Activated CD8-positive, alpha-beta memory T cell treated with anti-CD3 and anti-CD28 coated beads, Interleukin-2, amount 50 U/mL, for 4 hours (primary cell): ENCODE measurements around the gene GRIA2.
"Not testable (repeated sequence)": the region's sequence is repeated elsewhere in the genome, so short reads cannot be mapped to it uniquely, and the experiment has no call there.

ENCODE experiments used
- DNase-seq: peaks from one replicate; pipeline ENCODE4 v3.0.0-alpha.2; 2020

The GRIA2 gene

GRCh38 chr4:157220371-157220881 lies at the start of gene GRIA2:
GRIA2 (plus strand) TSS chr4:157220728; CDS start chr4:157221043, 315 bp downstream.
- DNase-seq, result no peak

DNA sequence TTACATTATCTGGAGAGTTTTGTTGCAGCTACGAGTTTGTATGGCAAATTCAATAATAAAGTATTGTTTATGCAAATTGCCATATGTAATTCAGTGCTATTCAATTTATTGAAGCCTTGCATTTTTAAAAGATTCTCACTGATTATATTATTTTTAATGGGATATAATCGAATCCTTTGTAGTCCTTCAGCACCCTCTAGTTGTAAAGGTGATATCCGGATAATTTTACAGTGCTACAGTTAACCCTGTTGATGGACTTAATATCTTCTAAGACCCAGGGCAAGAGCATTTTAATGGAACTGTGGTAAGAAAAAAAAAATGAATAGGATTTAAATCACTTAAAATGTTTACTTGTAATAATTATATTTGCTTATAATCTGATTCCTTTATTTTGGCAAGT lies 48.5 kb upstream of the GRIA2 start:
- no peak for DNase-seq

- not testable (repeated sequence) for DNase-seq
Observed at GRCh38 chr4:157180268-157180667, 40.3 kb upstream of the GRIA2 start.

- no peak for DNase-seq
Observed at GRCh38 chr4:157184300-157184699, 36.2 kb upstream of the GRIA2 start.

DNA sequence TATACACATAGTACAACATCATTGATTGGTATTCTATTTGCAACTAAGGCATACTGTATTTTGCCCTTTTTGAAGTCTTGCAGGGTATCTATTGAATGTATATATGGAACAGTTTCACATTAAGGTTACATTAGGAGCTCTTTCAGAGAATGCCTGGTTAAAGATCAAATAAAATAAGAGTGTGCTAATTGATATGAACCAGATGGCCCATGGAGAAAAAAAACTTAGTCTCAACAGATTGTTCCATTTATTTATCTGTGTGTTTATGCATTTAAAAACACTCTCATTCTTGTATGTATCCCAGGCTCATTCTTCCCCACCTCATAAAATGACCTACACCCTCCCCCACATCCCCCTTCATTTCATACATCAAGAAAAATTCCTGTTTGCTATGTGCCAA lies 35.2 kb upstream of the GRIA2 start:
- DNase-seq, result no peak

GRCh38 chr4:157195374-157195773 lies 25.2 kb upstream of the GRIA2 start:
- DNase-seq, result no peak

DNA sequence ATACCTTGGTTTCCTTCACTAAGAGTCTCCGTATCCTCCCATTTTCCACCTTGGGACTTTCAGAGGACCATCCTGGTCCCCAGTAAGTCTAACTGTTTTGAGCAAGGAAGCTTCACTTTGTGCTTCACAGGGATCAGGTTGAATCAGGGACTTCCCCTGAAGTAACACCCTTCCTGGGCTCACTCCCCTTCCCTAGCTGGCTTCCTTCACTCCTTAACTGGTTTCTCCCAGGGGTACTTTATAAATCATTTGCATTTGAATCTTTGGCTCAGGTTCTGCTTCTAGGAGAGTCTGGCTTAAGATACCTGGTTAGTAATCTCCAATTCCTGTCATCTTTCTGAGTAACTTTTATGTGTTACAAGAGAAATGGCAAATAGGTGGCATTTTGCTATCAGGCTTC lies 24.5 kb upstream of the GRIA2 start:
- DNase-seq, result no peak

DNA sequence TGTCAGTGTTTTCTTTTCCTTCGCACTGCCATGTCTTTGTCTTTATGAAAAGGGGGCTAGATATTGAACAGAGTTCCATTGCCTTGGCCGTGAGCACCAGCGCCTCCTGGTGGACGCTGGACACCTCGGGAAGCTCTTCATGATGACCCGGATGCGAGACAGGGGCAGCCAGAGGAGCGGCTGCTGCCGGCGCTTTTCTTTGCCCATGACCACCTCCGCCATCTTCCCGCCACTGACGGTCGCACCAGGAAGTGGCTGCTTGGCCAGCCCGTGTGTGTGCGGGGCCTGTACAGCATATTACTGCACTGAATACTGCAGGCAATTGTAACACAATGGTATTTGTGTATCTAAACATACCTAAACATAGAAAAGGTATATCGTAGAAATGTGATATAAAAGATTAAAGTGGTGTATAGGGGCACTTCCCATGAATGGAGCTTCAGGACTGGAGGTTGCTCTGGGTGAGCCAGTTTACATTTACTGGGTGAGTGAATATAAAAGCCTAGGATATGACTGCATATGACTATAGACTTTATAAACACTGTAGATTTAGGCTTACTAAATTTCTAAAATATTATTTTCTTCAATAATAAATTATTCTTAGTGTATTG lies 15.8 kb upstream of the GRIA2 start:
- DNase-seq, result no peak

DNA sequence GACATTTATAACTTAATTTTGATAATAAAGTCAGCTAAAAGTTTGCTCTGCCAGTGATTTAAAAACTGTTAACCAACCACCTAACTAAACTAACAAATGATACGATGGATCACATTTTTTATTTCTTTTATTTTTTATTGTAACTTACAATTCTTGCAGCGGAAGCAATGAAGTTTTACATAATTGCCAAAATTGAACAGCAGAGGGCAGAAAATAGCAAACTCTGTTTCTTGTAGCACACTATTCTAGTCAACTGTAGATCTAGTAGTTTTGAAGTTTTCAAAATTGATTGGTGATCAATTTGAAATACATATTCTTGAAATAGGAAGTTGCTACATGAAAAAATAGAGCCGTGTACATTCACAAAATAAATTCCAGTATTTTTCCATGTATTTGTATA lies 2.8 kb upstream of the GRIA2 start:
- no peak for DNase-seq

- no peak for DNase-seq
Observed at GRCh38 chr4:157219711-157220370, 687 bp upstream of the GRIA2 start.

GRCh38 chr4:157221426-157221894 lies 932 bp downstream of the GRIA2 start:
- no peak for DNase-seq

DNA sequence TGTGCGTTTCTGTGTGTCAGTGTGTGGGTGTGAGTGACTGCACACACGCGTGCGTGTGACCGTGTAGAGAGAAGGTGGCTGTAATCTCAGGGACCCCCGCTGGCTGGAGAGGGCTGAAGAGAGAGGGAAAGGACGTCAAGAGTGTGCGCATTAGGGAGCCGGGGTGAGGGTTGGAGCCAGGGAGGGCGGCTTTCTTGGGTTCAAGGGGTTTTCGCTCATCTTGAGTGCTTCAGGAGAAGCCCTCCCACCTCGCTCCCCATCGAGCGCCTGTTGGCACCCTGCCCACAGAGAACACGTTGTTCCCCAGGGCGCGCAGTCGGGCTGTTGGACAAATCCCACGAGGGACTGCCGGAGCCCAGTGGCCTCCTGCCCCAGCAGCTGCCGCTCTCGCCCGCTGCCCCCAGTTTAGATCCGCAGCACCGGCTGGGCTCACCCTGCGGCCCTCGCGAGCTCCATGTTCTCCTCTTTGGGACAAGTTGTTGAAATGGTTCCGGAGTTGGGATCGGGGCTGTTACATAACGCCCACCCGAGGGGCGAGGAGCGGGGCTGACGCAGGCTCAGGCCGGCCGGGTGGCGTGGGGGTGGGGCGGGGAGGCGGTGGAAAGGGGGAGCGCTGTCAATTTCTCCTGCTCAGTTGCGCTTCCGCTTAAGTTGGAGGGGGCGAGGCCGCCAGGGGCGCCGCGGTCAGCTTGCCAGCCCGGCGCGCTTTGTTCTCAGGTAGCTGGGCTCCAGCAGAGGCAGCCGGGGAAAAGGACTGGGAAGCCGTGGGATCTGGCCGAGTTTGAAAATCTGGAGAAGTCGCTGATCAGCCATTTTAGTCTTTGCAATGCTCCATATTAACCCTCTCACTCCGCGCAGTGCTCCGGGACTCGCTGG lies 1.6 kb downstream of the GRIA2 start:
- DNase-seq, result no peak

- DNase-seq, result no peak
Observed at GRCh38 chr4:157222771-157223160, 2.2 kb downstream of the GRIA2 start.

DNA sequence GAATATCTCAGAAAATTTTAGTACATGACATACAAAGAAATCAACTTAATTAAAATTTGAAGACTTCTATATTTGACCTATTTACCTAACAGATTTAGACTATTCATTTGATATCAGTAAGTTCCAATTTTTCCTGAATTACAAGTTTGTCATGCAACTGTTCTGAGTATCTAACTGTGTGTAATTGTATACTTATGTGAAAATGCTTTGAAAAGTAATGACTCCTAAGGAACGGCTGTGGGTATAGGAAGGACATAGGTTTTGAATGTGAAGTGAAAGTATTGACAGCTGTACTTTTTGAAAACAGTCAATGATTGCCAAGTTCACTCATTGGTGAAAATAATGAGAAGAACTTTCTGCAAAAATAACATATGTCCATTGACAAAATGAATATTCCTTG lies 2.9 kb downstream of the GRIA2 start:
- DNase-seq, result no peak

DNA sequence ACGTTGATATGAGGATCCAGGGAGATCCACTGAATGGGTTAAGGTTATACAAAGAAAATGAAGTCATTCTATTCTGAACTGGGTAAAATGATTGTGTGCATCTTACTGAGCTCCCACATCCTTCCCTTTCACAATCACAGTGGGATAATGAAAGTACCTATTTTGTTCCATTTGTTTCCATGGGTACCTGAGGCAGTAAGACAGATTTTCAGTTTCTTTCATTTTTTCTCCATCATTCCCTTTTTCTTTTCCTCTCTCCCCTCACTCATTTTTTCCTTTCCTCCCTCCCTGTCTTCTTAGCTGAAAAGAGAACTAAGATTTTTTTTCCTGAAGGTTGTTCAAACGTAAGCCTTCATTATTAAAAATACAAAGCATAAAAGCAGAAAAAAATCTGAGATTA lies 4.6 kb downstream of the GRIA2 start:
- no peak for DNase-seq

GRCh38 chr4:157226035-157226434 lies 5.5 kb downstream of the GRIA2 start:
- DNase-seq, result no peak

GRCh38 chr4:157226601-157227000 lies 6.1 kb downstream of the GRIA2 start:
- DNase-seq, result no peak

- no peak for DNase-seq
Observed at GRCh38 chr4:157231525-157231924, 11.0 kb downstream of the GRIA2 start.

DNA sequence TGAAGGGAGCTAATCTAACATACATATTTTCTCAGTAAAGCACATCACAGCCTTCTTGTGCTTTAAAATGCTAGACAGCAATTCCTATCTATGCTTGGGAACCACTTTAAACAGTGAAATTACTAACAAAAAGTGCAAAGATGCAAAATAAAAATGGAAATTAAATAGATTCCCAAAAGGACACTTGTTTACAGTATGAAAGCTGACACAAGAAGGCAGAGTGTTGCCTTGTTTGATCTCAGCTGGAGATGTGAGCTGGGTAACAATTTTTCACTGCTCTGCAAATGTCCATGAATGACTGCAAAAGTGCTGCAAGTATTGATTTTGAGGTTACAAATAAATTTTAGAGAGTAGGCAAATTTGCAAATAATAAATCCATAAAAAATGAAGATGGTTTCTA lies 22.3 kb downstream of the GRIA2 start:
- DNase-seq, result no peak

DNA sequence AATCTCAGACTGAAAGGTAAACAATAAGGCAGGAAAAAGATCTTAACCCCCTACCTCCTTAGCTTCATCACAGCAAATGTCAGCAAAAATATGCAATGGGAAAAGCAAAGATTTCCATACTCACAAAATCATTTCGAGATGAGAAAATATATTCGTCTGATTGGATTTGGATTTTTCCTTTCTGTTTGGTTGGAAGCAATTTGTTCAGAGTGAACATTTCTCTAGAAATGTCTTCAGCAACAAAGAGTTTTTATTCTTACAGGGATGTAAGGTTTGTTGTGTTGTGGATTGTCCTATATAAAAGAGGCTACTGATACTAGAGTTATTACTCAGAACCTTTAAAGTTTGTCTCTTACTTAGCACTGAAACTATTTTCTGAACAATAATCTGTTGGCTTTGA lies 23.8 kb downstream of the GRIA2 start:
- no peak for DNase-seq

GRCh38 chr4:157245351-157245750 lies 24.8 kb downstream of the GRIA2 start:
- no peak for DNase-seq

- DNase-seq, result no peak
Observed at GRCh38 chr4:157246964-157247363, 26.4 kb downstream of the GRIA2 start.

- DNase-seq, result not testable (repeated sequence)
Observed at GRCh38 chr4:157258165-157258564, 37.6 kb downstream of the GRIA2 start.

DNA sequence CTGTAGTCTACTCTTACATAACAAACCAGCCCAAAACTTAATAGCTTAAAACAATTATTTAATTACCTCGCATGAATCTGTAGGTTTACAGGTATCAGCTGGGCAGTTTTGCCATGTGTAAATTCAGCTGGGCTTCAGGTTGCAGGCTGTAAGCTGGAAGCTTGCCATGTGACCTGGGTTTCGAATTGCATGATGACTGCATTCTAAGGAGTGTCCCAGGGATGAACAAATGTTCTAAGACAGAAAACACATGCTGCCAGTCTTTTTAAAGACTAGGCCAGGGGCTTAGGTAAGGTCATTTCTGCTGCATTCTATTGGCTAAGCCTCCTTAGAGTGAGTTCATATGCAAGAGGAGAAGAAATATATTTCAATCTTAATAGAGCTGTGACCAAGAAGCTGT lies 44.8 kb downstream of the GRIA2 start:
- no peak for DNase-seq
